HG03521 (cell line): Measurements from ENCODE around the gene LCE2D.
"Not testable (repeated sequence)": the region's sequence is repeated elsewhere in the genome, so short reads cannot be mapped to it uniquely, and the experiment has no call there.

Experiments used
- ATAC-seq: cut with Tn5 transposase; IDR thresholded peaks from one replicate; pipeline ENCODE4 v1.9.1; 2021; ENCODE audit warnings: mild to moderate bottlenecking, moderate library complexity; ENCODE audit not compliant: unreplicated experiment

The LCE2D gene, protein sequence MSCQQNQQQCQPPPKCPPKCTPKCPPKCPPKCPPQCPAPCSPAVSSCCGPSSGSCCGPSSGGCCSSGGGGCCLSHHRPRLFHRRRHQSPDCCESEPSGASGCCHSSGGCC

DNA sequence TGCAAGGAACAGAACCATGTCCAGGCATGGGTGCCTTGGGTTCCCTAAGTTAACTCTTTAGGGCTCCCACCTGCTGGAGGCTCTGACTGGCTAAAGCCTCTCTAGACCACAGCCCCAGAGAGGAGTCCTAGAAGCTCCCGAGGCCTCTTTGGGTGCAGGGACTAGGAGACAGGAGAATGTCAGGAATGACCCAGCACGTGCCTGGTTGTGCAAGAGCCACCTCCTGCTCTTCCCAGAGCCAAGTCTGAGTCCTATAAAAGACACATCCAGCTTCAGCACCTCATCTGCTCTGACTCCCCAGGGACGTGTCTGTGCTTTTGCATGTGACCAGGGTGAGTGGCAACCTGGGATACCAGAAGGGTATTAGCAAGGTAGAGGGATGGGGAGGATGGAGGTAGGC is at the start of gene LCE2D:
Gene LCE2D, plus strand, starts transcription at position 283 of the 400 bp plus-strand sequence. CDS start 726 bp downstream, outside the sequence.
- ATAC-seq: no peak

DNA sequence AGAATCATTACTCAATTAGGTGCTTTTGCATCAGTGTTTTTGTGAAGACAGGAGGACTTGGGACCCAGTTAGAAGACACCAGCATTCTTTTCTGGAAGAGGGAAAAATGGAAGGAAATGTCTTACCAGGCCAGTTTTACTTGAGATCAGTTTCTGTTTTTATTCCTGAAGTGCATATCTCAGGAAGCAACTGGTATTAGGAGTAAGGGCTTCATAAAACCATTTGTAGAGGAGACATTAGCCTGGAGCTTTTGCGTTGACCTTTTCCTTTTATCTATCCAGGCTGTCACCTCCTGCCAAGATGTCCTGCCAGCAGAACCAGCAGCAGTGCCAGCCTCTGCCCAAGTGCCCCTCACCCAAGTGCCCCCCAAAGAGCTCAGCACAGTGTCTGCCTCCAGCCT is 49.7 kb upstream of the LCE2D start, which contains the start of gene LCE3B:
Gene LCE3B, plus strand, starts transcription at position 301 of the 400 bp plus-strand sequence. Its CDS starts 0 bp downstream, at position 301.
- no peak for ATAC-seq

DNA sequence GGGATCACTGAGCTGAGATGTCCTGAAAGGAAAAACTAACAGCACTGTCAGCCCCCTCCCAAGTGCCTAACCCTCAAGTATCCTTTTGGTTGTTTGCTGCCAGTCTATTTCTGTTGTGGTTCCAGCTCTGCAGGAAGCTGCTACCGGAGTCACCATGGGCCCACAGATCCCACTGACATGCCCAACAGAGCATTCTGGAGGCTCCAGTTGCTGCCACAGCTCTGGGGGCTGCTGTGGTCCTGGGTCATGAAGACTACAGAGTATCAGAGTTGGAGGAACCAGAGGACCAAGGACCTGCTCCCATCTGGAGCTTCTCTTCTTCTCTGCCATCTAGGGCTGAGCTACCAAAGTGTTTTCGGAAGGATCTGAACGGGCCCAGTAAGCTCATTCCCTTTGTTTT is 41.2 kb upstream of the LCE2D start:
- ATAC-seq: no peak

DNA sequence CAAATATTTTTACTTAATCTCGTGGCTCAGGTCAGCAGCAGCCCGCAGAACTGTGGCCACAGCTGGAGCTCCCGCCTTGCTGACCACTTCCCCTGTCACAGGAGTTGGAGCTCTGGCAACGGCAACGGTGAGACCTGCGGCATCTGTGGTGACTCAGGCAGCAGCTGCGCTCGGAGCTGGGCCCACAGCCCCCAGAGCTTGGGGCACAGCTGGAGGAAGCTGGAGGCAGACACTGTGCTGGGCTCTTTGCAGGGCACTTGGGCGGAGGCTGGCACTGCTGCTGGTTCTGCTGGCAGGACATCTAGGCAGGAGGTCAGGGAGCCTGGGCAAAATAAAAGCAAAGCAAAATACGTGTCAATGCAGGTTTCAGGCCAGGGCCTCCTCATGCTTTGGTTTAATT is 40.4 kb upstream of the LCE2D start, which contains the start of gene LCE3A:
Gene LCE3A, minus strand, starts transcription at position 301 of the 400 bp plus-strand sequence. Its CDS starts 0 bp downstream, at position 301.
- ATAC-seq: no peak

DNA sequence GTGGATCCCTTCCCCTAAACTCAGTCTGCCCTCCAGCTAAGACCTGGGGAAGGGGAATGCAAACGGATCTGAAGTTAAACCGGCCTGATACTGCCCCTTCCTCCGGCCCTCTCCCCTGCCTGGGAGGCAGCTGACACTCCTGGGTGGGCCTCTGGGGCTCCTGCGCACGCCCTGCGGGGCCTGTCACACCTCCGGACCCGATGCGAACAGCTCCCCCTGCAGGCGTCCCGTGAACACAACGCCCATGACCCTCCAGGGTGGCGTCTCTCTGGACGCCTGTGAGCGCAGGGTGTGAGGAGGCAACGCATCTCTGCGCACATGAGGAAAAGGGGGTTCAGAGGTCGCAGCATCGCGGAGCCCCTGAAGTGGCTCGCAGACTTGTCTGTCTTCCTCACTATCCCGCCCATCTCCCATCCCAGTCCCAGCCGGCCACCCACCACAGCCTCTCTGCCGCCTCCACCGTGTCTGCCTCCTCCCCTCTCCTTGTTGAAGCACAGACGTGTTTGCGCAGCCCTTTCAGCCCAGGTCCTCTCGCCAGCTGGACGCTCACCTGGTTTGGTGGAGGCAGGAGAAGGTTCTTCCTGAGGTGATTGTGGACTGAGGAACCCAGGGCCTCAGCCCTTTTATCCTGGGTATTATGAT is 39.9 kb upstream of the LCE2D start:
- ATAC-seq: no peak

DNA sequence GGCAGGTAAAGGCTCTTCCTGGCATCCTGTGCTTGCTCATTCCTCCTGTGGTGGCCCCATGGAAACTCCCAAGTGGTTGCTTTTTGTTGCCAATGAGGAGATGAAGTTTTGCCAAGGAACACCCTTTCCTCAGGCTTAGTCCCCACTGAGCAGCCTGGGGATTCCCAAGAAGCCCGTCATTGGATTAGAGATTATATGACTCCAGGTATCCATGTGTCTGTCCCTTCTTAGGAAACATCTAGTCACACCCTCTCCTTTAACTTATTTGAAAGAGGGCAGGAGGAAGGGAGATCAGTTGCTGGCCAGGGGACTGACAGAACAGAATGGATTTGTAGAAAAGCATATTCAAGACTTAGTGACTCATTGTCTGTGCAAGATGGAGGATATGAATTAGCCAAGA is 36.4 kb upstream of the LCE2D start:
- ATAC-seq: no peak

DNA sequence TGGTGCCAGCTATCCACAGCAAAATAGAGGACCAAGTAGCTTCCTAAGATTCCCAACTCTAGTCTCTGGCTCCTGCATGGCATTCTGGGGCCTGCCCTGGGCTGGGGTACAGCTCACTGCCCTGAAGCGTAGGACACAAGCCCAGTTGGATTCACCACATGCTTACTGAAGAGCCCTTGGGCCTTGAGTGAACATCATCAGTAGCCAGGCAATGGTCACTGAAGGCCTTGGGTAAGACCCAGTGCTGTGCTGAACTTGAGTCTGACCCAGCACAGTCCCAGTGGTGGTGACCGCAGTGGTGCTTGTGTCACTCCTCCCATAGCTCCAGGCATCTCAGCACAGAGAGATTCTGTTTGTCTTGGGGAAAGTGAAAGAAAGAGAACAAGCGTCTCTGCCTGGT is 32.6 kb upstream of the LCE2D start:
- no peak for ATAC-seq

DNA sequence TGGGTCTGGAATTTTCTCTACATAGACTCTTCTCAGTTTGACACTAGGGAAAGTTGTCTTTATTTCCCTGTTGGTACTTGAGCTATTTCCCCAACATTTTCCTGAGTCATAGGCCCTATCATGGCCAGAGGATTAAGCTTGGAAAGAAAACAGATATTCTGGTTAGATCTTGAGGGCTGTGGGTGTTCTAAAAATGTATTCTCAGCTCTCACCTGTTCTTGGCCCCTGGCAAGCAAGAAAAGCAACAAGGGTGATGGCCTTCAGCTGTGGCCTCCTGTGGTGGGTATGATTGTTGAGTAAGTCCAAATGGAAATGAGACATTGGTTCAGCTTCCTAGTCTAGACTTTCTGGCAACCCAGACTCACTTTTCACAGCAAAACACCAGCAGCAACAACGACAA is 22.8 kb upstream of the LCE2D start:
- no peak for ATAC-seq

DNA sequence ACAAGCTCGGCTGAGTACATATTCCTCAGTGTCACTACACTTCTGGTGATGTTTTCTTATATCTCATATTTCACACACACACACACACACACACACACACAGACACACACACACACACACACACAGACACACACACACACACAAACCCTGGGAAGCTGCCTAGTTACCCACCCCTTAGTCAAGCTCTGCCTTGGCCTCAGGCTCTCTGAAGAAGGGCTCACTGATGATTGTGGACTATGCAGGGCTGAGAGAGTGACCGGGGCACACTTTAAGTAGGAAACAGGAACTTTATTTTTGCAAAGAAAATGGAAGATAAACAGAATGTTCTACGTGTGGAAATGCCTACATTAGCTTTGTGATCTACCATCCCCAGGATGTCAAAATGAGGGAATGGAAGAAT is 19.2 kb upstream of the LCE2D start:
- no peak for ATAC-seq

DNA sequence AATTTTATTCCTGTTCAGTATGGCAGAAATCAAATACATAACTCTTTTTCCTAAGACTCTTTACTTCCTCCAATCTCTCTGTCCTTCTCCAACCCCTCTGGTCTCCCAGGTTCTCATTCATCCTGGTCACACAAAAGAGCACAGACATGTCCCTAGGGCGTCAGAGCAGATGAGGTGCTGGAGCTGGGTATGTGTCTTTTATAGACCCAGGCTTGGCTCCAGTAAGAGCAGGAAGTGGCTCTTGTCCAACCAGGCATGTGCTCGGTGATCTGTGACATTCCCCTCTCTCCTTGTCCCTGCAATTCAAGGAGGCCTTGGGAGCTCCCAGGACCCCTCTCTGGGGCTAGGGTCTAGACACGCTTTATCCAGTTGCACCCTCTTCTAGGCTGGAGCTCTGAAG is 18.0 kb upstream of the LCE2D start:
- no peak for ATAC-seq

DNA sequence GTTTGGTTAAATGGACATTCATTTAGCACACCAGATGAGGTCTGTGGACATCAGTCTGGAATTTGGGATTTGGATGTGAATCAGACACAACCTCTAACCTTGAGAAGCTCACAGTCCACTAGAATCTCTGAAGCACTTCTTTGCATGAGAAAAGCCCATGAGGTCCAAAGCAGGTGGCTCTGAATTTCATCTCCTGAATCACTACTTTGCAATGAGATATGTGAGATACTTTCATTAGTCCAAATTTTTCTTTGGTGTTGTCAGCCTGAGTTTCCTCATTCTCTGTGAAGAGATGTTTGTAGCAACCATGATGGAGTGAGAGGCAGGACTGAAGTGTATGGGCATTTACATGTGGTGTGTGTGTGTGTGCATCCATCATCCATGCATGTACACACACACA is 16.5 kb upstream of the LCE2D start:
- no peak for ATAC-seq

DNA sequence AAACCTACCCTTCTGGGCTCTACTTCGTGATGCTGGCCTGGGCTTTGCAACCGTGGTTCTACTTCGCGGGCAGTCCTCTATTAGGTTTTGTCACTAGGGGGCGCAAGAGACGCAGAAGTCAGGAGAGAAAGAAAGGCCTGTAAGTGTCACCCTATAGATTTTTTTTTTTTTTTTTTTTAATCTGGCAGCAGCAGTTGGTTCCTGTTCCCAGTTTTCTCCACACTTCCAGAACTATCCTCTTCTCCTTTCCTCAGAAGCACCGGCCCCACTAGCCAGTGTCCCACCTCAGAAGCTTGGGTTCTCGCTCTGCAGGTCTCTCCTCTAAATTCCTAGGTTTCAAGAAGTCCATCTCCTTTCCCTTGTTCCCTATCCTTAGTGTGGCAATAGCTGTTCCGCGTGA is 9.1 kb upstream of the LCE2D start:
- ATAC-seq: no peak

DNA sequence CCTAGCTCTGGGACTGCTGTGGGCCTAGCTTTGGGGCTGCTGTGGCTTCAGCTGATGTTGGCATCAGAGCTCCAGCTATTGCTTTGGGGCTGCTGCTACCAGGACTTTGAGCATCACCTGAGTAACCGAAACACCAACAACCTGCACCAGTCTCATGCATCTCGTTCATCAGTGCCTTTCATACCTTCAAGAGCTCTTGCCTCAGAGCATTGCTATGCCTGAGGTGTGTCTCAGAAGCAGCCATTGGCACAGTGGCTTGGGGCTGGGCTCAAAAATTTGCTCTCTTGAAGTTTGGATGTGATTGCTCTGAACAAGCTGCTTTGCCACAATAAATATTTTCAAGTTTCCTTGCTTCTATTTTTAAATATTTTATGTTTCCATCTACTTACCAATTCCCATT is 6.7 kb upstream of the LCE2D start:
- no peak for ATAC-seq

DNA sequence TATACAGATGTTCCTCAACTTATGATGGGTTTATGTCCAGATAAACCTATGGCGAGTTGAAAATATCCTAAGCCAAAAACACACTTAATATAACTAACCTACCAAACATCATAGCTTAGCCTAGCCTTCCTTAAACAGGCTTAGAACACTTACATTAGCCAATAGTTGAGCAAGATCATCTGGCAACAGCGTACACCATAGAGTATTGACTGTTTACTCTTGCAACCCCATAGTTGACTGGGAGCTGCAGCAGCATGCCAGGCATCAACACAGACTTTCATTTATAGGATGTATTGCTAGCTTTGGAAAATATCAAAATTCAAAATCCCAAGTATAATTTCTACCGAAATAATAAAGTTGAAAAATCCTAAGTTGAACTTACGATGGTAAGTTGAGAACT is 5.5 kb upstream of the LCE2D start:
- no peak for ATAC-seq

DNA sequence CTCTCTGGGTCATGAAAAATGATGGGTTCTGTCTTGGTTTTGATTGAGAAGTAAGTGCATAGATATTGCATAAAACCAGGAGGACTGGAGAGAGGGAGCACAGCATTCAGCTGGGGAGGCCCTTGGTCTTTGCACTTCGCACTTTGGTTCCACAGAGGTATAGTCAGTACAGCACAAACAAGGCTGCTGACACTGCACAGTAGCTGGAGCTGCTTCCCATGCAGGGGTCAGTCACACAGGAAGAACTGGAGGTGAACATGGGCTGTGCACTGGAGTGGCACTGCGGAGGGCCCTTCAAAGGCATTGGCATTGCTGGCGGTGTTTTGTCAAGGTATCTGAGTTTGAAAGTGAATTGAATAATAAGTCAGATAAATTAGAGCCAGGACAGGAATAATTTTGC is 4.5 kb upstream of the LCE2D start:
- no peak for ATAC-seq

DNA sequence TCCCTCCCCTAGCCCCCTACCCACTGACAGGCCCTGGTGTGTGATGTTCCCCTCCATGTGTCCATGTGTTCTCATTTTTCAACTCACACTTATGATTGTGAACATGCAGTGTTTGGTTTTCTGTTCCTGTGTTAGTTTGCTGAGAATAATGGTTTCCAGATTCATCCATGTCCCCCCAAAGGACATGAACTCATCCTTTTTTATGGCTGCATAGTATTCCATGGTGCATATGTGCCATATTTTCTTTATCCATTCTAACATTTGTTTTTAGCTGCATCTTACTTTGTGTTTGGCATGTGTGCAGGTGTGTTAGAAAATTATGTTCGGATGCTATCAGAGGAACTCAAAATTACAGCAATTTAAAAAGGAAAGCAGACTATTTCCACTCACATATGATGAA is 3.0 kb downstream of the LCE2D start:
- ATAC-seq: not testable (repeated sequence)

DNA sequence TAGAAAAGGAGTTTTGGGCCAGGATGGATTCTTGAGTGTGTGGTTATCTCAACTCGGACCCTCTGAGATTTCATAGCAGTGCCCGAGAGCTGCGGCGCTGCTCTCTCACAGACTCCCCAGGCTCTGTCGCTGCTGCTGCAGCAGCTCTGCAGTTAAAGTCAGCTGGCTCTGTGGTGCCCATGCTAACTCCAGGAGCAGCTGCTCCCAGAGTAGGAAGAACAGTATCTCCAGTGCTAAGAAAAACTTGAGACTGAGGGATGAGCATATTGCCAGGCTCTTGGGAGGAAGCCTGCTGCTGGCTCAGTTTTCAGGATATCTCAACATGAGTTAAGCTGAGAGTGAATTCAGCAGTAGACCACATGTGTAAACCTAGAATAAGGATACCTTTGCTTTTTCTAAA is 4.5 kb downstream of the LCE2D start:
- ATAC-seq: no peak

DNA sequence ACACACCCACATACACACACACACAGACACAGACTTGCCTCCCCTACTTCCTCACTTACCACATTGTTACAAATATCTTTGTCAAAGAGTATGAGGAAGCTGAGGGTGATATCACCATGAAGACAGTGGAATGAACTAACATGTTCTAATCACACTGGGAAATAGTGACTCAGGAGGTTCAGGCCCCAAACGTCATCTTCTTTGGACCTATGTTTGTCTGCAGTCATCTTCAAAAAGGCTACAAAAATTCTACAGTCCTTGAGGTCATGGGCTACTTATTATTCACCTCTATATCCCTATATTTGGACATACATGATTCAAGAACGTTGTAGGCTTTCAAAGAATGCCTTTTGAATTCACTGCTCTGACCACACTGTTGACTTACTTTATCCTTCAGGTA is 9.8 kb downstream of the LCE2D start:
- ATAC-seq: no peak

DNA sequence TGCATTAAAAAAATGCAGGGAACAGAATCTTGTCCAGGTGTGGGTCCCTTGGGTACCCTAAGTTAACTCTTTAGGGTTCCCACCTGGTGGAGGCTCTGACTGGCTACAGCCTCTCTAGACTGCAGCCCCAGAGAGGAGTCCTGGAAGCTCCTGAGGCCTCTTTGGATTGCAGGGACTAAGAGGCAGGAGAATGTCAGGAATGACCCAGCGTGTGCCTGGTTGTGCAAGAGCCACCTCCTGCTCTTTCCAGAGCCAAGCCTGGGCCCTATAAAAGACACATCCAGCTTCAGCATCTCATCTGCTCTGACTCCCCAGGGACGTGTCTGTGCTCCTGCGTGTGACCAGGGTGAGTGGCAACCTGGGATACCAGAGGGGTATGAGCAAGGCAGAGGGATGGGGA is 11.8 kb downstream of the LCE2D start, which contains the start of gene LCE2C:
Gene LCE2C, plus strand, starts transcription at position 297 of the 400 bp plus-strand sequence. CDS start 737 bp downstream, outside the sequence.
- not testable (repeated sequence) for ATAC-seq

DNA sequence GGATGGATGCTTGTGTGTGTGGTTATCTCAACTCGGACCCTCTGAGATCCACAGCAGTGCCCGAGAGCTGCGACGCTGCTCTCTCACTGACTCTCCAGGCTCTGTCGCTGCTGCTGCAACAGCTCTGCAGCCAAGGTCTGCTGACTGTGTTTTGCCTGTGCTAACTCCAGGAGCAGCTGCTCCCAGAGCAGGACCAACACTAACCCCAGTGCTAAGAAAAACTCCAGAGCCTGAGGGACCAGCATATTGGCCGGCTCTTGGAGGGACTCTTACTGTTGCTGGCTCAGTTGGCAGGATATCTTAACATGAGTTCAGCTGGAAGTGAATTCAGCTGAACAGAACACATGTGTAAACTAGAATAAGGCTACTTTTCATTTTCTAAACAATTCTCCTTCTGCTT is 16.3 kb downstream of the LCE2D start:
- ATAC-seq: no peak

DNA sequence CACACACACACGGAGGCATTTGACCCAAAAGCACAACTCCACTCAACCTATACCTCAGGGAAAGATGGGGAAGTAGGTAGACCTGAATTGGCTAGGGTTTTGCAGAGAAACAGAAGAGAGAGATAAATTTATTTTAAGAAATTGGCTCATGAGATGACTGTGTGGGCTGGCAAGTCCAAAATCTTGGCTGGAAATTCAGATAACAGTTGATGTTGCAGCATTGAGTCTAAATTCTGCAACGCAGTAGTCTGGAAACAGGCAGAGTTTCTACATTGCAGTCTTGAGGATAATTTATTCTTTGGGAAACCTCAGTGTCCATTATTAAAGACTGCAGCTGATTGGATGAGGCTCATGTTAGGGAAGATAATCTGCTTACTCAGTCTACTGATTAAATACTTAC is 18.4 kb downstream of the LCE2D start:
- ATAC-seq: no peak

DNA sequence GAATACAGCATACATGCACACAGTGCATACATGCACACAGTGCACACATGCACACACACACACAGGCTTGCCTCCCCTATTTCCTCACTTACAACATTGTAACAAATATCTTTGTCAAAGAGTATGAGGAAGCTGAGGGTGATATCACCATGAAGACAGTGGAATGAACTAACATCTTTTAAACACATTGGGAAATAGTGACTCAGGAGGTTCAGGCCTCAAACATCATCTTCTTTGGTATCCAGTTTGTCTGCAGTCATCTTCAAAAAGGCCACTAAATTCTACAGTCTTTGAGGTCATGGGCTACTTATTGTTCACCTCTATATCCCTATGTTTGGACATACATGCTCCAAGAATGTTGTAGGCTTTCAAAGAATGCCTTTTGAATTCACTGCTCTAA is 20.7 kb downstream of the LCE2D start:
- ATAC-seq: no peak

DNA sequence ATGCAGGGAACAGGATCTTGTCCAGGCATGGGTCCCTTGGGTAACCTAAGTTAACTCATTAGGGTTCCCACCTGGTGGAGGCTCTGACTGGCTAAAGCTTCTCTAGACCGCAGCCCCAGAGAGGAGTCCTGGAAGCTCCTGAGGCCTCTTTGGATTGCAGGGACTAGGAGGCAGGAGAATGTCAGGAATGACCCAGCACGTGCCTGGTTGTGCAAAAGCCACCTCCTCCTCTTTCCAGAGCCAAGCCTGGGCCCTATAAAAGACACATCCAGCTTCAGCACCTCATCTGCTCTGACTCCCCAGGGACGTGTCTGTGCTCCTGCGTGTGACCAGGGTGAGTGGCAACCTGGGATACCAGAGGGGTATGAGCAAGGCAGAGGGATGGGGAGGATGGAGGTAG is 22.6 kb downstream of the LCE2D start, which contains the start of gene LCE2B:
Gene LCE2B, plus strand, starts transcription at position 301 of the 400 bp plus-strand sequence. CDS start 721 bp downstream, outside the sequence.
- not testable (repeated sequence) for ATAC-seq
